Measurements from ENCODE around the gene CYP19A1. TPM values are rescaled to one million over a fixed set of nuclear protein-coding genes. Genes with fewer than 3 reads are reported as not detected.

CYP19A1 gene
- total and polyA plus RNA-seq, 2 of the 8 experiments (the other 6 are each of a cell fraction or from before 2014, with no cell fraction given) = not detected

DNA sequence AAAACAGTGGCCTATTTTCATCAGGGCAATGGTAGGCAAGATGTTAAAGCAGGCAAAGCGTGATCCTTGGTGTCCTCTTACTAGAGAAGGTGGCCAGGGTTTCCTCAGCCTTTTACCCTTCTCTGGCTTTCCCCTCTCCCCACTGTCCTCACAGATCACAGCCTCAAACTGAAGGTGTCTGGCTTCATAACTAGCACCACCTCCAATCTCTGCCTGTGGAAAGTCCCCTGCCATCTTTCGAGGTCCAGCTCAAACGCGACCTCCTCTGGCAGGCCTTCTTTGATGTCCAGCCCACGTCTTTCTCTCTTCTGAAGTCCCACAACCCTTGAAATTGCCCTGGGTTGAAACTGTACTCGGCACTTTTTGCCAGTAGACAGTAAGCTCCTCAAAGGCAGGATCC lies 35.9 kb downstream of the CYP19A1 start:
- no peak for DNase-seq (ENCODE audit: low read depth in 1 of 2, low spot score in 2 of 2)
- H2AK5ac ChIP-seq (ENCODE audit: low read depth, low read length) = no peak overlapping the region
- no peaks in the 10 kb centered on the region for H3K36me3 ChIP-seq (ENCODE audit: control insufficient read depth in 2 of 4, insufficient read depth in 4 of 4, low read length in 3 of 4)
- H3K14ac ChIP-seq (ENCODE audit: insufficient read length) = no peak overlapping the region
- no peak overlapping the region for H3K56ac ChIP-seq (replicated peaks; ENCODE audit: insufficient read length, low read depth, low read length)
- no peak overlapping the region for H3K27ac ChIP-seq (ENCODE audit: low read depth, low read length)
- no peaks in the 10 kb centered on the region for H3K79me1 ChIP-seq (ENCODE audit: low read depth, low read length)
- no peak overlapping the region for H2BK12ac ChIP-seq (ENCODE audit: low read depth, low read length)
- H4K5ac ChIP-seq (ENCODE audit: insufficient read length, low read depth, low read length) = no peak overlapping the region
- H3K4me2 ChIP-seq (ENCODE audit: insufficient read depth in 1 of 2, low read depth in 2 of 2, low read length in 2 of 2) = no peak overlapping the region
- H4K8ac ChIP-seq (ENCODE audit: extremely low read depth, insufficient read depth, low read length) = no peak overlapping the region
- no peak overlapping the region for H2BK20ac ChIP-seq (ENCODE audit: low read length)
- TF ChIP-seq BACH1 (IDR thresholded peaks at IDR 0.05; ENCODE audit: low read length) (no peak), EZH2 (IDR thresholded peaks at IDR 0.05; ENCODE audit: low read depth, low read length, severe bottlenecking) (no peak), SP2 (IDR thresholded peaks at IDR 0.05; ENCODE audit: low read length) (no peak), ATF3 (IDR thresholded peaks at IDR 0.05; ENCODE audit: insufficient read depth, low read depth, low read length) (no peak), RFX5 (IDR thresholded peaks at IDR 0.05; ENCODE audit: borderline replicate concordance, low read depth, low read length) (no peak), GTF2F1 (IDR thresholded peaks at IDR 0.05; ENCODE audit: borderline replicate concordance, low read depth, low read length) (no peak), E2F6 (IDR thresholded peaks at IDR 0.05) (no peak), ZNF274 (IDR thresholded peaks at IDR 0.05; ENCODE audit: borderline replicate concordance, extremely low read depth, low read length) (no peak), SIN3A (conservative IDR thresholded peaks at IDR 0.05 in 1 of 2, IDR thresholded peaks at IDR 0.05 in 1 of 2; ENCODE audit: low read depth in 1 of 2, low read length in 2 of 2) (no peak), NANOG (IDR thresholded peaks at IDR 0.05; ENCODE audit: insufficient read depth, low read depth, low read length, poor library complexity, severe bottlenecking) (no peak)
- H2BK120ac ChIP-seq (replicated peaks; ENCODE audit: low read depth, low read length) = no peak overlapping the region
- H4K91ac ChIP-seq (replicated peaks; ENCODE audit: insufficient read length, low read length) = no peak overlapping the region
- no peak overlapping the region for H3K23ac ChIP-seq (ENCODE audit: insufficient read length)
- 56% methylated on average over 6 of the region's 6 CpGs; no CpG with 5 or more reads in 1 of the 2 experiments for WGBS, 2 experiments (ENCODE audit: extremely low coverage in 1 of 2, insufficient coverage in 1 of 2, insufficient read length in 1 of 2, insufficient replicate concordance in 2 of 2, low coverage in 1 of 2, low lambda C conversion rate in 2 of 2, missing lambda C conversion rate in 1 of 2)
- peaks cover 0 to 1% (median under 1%) of the 10 kb centered on the region in 4 experiments; a peak in 2 of 7 replicates for H3K27me3 ChIP-seq (replicated peaks in 1 of 4; ENCODE audit: control insufficient read depth in 3 of 4, extremely low read depth in 1 of 4, insufficient read depth in 3 of 4, low read length in 3 of 4)
- no peak overlapping the region for H2BK15ac ChIP-seq (ENCODE audit: low read length)
- H2BK5ac ChIP-seq (ENCODE audit: low read depth, low read length) = no peak overlapping the region
- H3K9me3 ChIP-seq (ENCODE audit: insufficient read depth in 2 of 2, low read depth in 1 of 2, low read length in 1 of 2) = no peaks in the 10 kb centered on the region
- no peak overlapping the region for H3K9ac ChIP-seq (replicated peaks in 1 of 4; ENCODE audit: extremely low read depth in 1 of 4, low read depth in 3 of 4, low read length in 3 of 4)
- FAIRE-seq = no peak
- no peaks in the 10 kb centered on the region for H3K4me1 ChIP-seq (replicated peaks in 1 of 4; ENCODE audit: control insufficient read depth in 3 of 4, insufficient read depth in 4 of 4, low read length in 3 of 4)
- no peak overlapping the region for H2AFZ ChIP-seq (ENCODE audit: low read length)
- no peak overlapping the region for H3K18ac ChIP-seq (ENCODE audit: extremely low read depth, low read length)
- H3K4ac ChIP-seq (replicated peaks; ENCODE audit: insufficient read length, low read depth, low read length) = no peak overlapping the region
- CTCF ChIA-PET (ENCODE audit: partially characterized antibody) = interaction anchor here (0.6 to 2.4 kb wide), 11 partner anchors 10 to 140 kb away, joined by 3 to 8 read pairs (median 4); no protein-coding TSS in a partner anchor
- no peaks in the 10 kb centered on the region for H3K23me2 ChIP-seq (ENCODE audit: low read depth, low read length)
- H3K79me2 ChIP-seq (ENCODE audit: control insufficient read depth in 1 of 2, insufficient read depth in 2 of 2, low read length in 2 of 2) = no peaks in the 10 kb centered on the region
- no peak overlapping the region for H3K4me3 ChIP-seq (ENCODE audit: extremely low read depth in 1 of 4, insufficient read depth in 2 of 4, low read depth in 3 of 4, low read length in 4 of 4)
- POLR2A ChIA-PET (ENCODE audit: partially characterized antibody) = no interaction called here
- H4K20me1 ChIP-seq (replicated peaks in 1 of 2; ENCODE audit: control insufficient read depth in 1 of 2, insufficient read depth in 2 of 2, low read length in 2 of 2) = no peaks in the 10 kb centered on the region
